GM12872 (cell line): Measurements from ENCODE around the gene RNFT2.

Source experiments
- CTCF ChIP-seq: IDR thresholded peaks from 3 replicates; pipeline ENCODE4 v1.5.1; 2011; ENCODE audit warnings: low read depth, mild to moderate bottlenecking, low read length, moderate library complexity; ENCODE audit not compliant: insufficient read depth

RNFT2 gene

GRCh38 chr12:116700066-116700465, 38.0 kb upstream of the RNFT2 start:
- TF ChIP-seq CTCF = no peak

GRCh38 chr12:116701432-116701831, 36.7 kb upstream of the RNFT2 start:
- TF ChIP-seq CTCF = no peak

- peak; percentile 89 for TF ChIP-seq CTCF
Measured at GRCh38 chr12:116703214-116703795, 34.8 kb upstream of the RNFT2 start.

DNA sequence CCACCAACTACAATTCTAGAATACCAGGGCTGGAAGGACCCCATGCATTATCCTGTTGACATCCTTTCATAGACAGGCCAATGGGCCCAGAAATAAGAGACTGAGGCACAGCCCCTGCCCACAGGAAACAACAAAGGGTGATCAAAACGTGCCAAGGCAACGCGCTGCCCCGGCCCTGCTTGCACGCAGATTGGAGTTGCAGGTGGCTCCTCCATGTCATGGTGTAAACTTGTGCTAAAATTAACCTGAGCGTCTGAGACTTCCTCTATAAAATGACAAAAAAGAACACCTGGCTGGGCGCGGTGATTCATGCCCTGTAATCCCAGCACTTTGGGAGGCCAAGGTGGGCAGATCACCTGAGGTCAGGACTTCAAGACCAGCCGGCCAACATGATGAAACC, 30.4 kb upstream of the RNFT2 start:
- no peak for TF ChIP-seq CTCF

DNA sequence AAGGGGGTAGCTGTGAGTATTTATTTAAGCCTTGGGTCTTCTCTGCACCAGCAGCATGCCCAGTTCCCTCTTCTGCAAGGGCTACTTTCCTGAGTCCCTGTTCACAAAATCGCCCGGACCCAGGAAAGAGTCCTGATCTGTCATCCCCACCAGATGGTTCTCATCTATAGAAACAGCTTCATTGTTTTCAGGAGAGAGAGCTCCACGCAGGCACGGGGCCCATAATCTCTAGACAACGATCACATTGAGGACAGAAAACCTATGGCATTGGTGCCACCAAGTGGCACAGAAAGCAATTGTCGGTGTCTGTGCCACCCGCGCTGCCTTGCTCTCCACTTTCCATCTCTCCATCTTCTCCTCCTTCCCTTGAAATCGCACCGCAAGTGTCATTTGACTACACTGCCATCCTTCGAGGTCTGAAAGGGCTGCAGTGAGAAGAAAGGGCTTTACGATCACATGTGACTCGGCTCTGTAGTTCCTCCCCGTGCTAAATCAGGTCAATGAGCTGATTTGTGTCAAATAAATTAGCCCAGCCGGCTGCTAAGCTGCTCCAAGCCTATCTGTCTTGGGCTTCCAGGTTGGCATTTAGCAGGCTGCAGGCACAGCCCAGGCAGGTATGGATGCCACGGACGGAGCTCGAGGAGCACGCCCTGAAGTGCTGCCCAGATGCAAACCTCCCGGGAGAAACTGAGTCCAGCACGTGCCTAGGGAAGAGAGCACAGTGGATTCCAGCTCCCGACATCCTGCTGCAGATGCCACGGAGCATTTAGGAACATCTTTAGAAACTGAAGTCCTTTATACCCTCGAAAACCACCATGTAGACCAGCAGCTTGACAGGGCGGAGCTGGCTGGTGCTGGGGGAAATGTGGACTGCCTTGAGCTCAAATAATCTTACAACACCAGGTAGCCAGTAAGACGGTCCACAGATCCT, 29.0 kb upstream of the RNFT2 start:
- peak; percentile 78 for TF ChIP-seq CTCF

DNA sequence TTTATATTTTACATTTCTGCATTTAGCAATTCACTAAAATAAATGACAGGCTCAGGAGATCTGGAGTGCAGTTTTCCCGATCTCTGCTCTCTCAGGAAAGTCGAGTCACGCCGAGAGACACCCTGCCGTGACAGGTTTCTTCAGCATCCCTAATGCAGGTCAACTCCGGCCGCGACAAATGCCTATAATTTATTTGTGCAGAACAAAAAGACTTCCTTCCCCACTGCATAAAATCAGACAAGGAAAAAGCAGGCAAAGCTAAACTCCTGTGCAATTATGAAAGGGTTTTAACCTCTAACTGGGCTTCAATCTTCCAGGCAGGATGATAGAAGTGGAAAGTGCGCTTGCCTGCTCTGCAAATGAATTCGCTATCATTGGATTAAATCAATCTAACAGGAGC, 28.3 kb upstream of the RNFT2 start:
- no peak for TF ChIP-seq CTCF

GRCh38 chr12:116710370-116711150, 27.6 kb upstream of the RNFT2 start:
- no peak for TF ChIP-seq CTCF
